A549 (cell line): Measurements from ENCODE around the gene MYH10. TPM values are rescaled to one million over a fixed set of nuclear protein-coding genes. Genes with fewer than 3 reads are reported as not detected.

Experiments
- ATAC-seq, 2 experiments: fragments of 200-7000 bp in 1 of 2; fragments of >200 bp in 1 of 2; cut with Nextera tagmentation in 1 of 2; cut with Tn5 transposase in 1 of 2; 3 replicates each; pipeline versions ENCODE4 v1.8.0 to v1.9.1; 2018 to 2020; ENCODE audit warnings: mild to moderate bottlenecking in 1 of 2, moderate library complexity in 1 of 2
- CTCF ChIA-PET: fragments of 300-600 bp; sonication (Branson Sonifier 250); formaldehyde crosslinking; extraction: SDS; loops from one replicate; lab custom pipeline; 2021; ENCODE audit warnings: antibody characterized with exemption, inconsistent platforms; lab: Yijun Ruan, JAX
- POLR2A ChIA-PET: fragments of 350-600 bp; formaldehyde crosslinking; extraction: SDS; loops from one replicate; lab custom pipeline; 2021; ENCODE audit warnings: antibody characterized with exemption, inconsistent platforms; lab: Yijun Ruan, JAX
- DNase-seq, 2 experiments: peaks; one replicate each; pipeline versions ENCODE4 v3.0.0 to v3.0.0-alpha.2; 2011 to 2016; ENCODE audit warnings: low read depth in 1 of 2, low spot score in 1 of 2
- FAIRE-seq: peaks from 2 replicates; lab custom pipeline; 2011; peaks lifted over from hg19 to GRCh38; lab: Jason Lieb, UNC
- H3K27ac ChIP-seq, 2 experiments: fragments of >200 bp; sonication (Bioruptor Twin); formaldehyde crosslinking; 3 replicates each; pipeline ENCODE4 v1.5.1; 2016 to 2017
- H3K4me1 ChIP-seq: fragments of >200 bp; sonication (Bioruptor Twin); formaldehyde crosslinking; 3 replicates; pipeline ENCODE4 v1.6.1; 2016
- H3K4me2 ChIP-seq: fragments of >200 bp; sonication (Bioruptor Twin); formaldehyde crosslinking; 3 replicates; pipeline ENCODE4 v1.6.1; 2016
- H3K4me3 ChIP-seq: fragments of >200 bp; sonication (Bioruptor Twin); formaldehyde crosslinking; 3 replicates; pipeline ENCODE4 v1.5.1; 2016
- H3K9me3 ChIP-seq: fragments of >200 bp; sonication (Bioruptor Twin); formaldehyde crosslinking; 3 replicates; pipeline ENCODE4 v1.6.1; 2016
- ATOH8 ChIP-seq: fragments of 250-450 bp; sonication (Bioruptor Pico); IDR thresholded peaks from 2 replicates; pipeline ENCODE4 v1.5.0; 2020; ENCODE audit warnings: low read depth, mild to moderate bottlenecking, moderate library complexity
- BCL3 ChIP-seq: fragments of >200 bp; sonication (Bioruptor Twin); formaldehyde crosslinking; IDR thresholded peaks from 3 replicates; pipeline ENCODE4 v1.6.1; 2016
- BHLHE40 ChIP-seq: IDR thresholded peaks from 2 replicates; pipeline ENCODE4 v1.6.1; 2012; ENCODE audit warnings: low read depth, low read length, inconsistent platforms
- CEBPB ChIP-seq, 2 experiments: fragments of >200 bp in 1 of 2; sonication (Bioruptor Twin) in 1 of 2; formaldehyde crosslinking in 1 of 2; IDR thresholded peaks; 2 replicates each; pipeline ENCODE4 v1.6.1; 2012 to 2016
- CHD4 ChIP-seq: fragments of 200-600 bp; sonication (generic); IDR thresholded peaks from 2 replicates; pipeline ENCODE4 v1.6.1; 2016; ENCODE audit warnings: antibody characterized with exemption, mild to moderate bottlenecking, borderline replicate concordance
- EHF ChIP-seq: fragments of 250-450 bp; sonication (Bioruptor Pico); IDR thresholded peaks from 2 replicates; pipeline ENCODE4 v1.5.0; 2020; ENCODE audit warnings: mild to moderate bottlenecking
- FOSL2 ChIP-seq, 2 experiments: fragments of 450-650 bp in 1 of 2; fragments of >200 bp in 1 of 2; sonication (Bioruptor Twin) in 1 of 2; formaldehyde crosslinking; IDR thresholded peaks; 2 replicates each; pipeline versions ENCODE4 v1.5.0 to v1.6.1; 2016 to 2020; ENCODE audit warnings: mild to moderate bottlenecking in 1 of 2, moderate library complexity in 1 of 2
- FOXS1 ChIP-seq: fragments of 250-450 bp; sonication (Bioruptor Pico); IDR thresholded peaks from 2 replicates; pipeline ENCODE4 v1.5.0; 2020; ENCODE audit warnings: mild to moderate bottlenecking, moderate library complexity
- HEYL ChIP-seq: fragments of 250-450 bp; sonication (Bioruptor Pico); IDR thresholded peaks from 2 replicates; pipeline ENCODE4 v1.8.0; 2021; ENCODE audit warnings: mild to moderate bottlenecking, moderate library complexity
- HOXB5 ChIP-seq: fragments of 250-450 bp; sonication (Bioruptor Pico); IDR thresholded peaks from 2 replicates; pipeline ENCODE4 v1.5.0; 2020; ENCODE audit warnings: mild to moderate bottlenecking, moderate library complexity
- JUNB ChIP-seq: fragments of >200 bp; sonication (Bioruptor Twin); formaldehyde crosslinking; IDR thresholded peaks from 2 replicates; pipeline ENCODE4 v1.6.1; 2016
- MAZ ChIP-seq: fragments of 150-350 bp; IDR thresholded peaks from 2 replicates; pipeline ENCODE4 v1.6.1; 2014; ENCODE audit warnings: antibody characterized with exemption, low read depth, low read length, borderline replicate concordance
- NPAS2 ChIP-seq: fragments of 250-450 bp; sonication (Bioruptor Pico); IDR thresholded peaks from 2 replicates; pipeline ENCODE4 v1.8.0; 2022; ENCODE audit warnings: mild to moderate bottlenecking, moderate library complexity, borderline replicate concordance
- PHF8 ChIP-seq: fragments of 200-600 bp; sonication (generic); IDR thresholded peaks from 2 replicates; pipeline ENCODE4 v1.6.1; 2016; ENCODE audit warnings: low read depth, mild to moderate bottlenecking, antibody characterized with exemption, moderate library complexity, borderline replicate concordance
- RCOR1 ChIP-seq: fragments of 150-350 bp; IDR thresholded peaks from 2 replicates; pipeline ENCODE4 v1.6.1; 2014; ENCODE audit warnings: antibody characterized with exemption, low read length, low read depth
- REST ChIP-seq: fragments of 200-600 bp; sonication (generic); IDR thresholded peaks from 2 replicates; pipeline ENCODE4 v1.6.1; 2016; ENCODE audit warnings: antibody characterized with exemption, mild to moderate bottlenecking, moderate library complexity
- SMC3 ChIP-seq: fragments of >200 bp; sonication (Bioruptor Twin); formaldehyde crosslinking; IDR thresholded peaks from 3 replicates; pipeline ENCODE4 v1.6.1; 2018; ENCODE audit warnings: inconsistent platforms
- ZFP36 ChIP-seq: fragments of 450-650 bp; IDR thresholded peaks from 2 replicates; pipeline ENCODE4 v1.6.1; 2014; ENCODE audit warnings: borderline replicate concordance; ENCODE audit not compliant: partially characterized antibody
- WGBS: methylation state at CpG from one replicate; pipeline ENCODE4 v1.1.6; 2017; ENCODE audit errors: missing lambda C conversion rate; 5-methylcytosine and 5-hydroxymethylcytosine counted together
- polyA plus RNA-seq, 4 experiments: library from polyadenylated mRNA; depleted of rRNA in 3 of 4; stranded (reverse); fragments of >200 nt; fragmentation: RNase III in 1 of 4; extraction: RNeasy Plus Mini Kit Qiagen cat#74134 plus additional on column Dnase treatment in 1 of 4; gene quantifications; 2 replicates in 3 of 4; 3 replicates in 1 of 4; pipeline ENCODE4 v1.2.3, GENCODE V29; 2011 to 2017

MYH10 gene
- polyA plus RNA-seq, 2 of the 4 experiments (the other 2 are of a cell fraction) = 26.5 to 28.3 TPM

- no peak for TF ChIP-seq REST
- no peak for TF ChIP-seq JUNB
- TF ChIP-seq CEBPB (IDR thresholded peaks at IDR 0.05) = no peak
- no peak for TF ChIP-seq ZFP36
- no peak for TF ChIP-seq SMC3
- TF ChIP-seq HEYL (CRISPR knock-in tag) = no peak
- no peak for TF ChIP-seq EHF (CRISPR knock-in tag)
- no peak for TF ChIP-seq BHLHE40
- no peak for TF ChIP-seq BCL3
- TF ChIP-seq ATOH8 (CRISPR knock-in tag) = no peak
- POLR2A ChIA-PET = no interaction called here
Measured at GRCh38 chr17:8455665-8456209, 174.8 kb downstream of the MYH10 start.

GRCh38 chr17:8453326-8453725, 177.2 kb downstream of the MYH10 start:
- ATAC-seq (no peak), DNase-seq (no peak), FAIRE-seq (peak; percentile 49)
- POLR2A ChIA-PET = interaction anchor here (1.0 kb wide), 1 partner anchor 18 kb away, joined by 6 read pairs; the partner anchor contains the start of gene NDEL1
- H3K4me1 ChIP-seq = no peaks in the 10 kb centered on the region
- no peak overlapping the region for H3K4me2 ChIP-seq
- 89% methylated on average over 3 of the region's 3 CpGs for WGBS
- no peak overlapping the region for H3K27ac ChIP-seq
- no peak overlapping the region for H3K4me3 ChIP-seq
- TF ChIP-seq NPAS2 (CRISPR knock-in tag) (no peak), FOXS1 (CRISPR knock-in tag) (no peak), MAZ (no peak), CEBPB (IDR thresholded peaks at IDR 0.05) (no peak), FOSL2 (IDR thresholded peaks at IDR 0.05) (no peak), FOSL2 (CRISPR knock-in tag; IDR thresholded peaks at IDR 0.05) (no peak), ATOH8 (CRISPR knock-in tag) (no peak), RCOR1 (no peak), CHD4 (no peak), PHF8 (no peak), HOXB5 (CRISPR knock-in tag) (no peak)
- no peaks in the 10 kb centered on the region for H3K9me3 ChIP-seq
- CTCF ChIA-PET = interaction anchor here (0.8 to 3.1 kb wide), 4 partner anchors 9 to 42 kb away, joined by 3 to 13 read pairs (median 3); no protein-coding TSS in a partner anchor

More at GRCh38 chr17:8455665-8456209, 174.8 kb downstream of the MYH10 start:
- FAIRE-seq (peak; percentile 32), ATAC-seq (no peak), DNase-seq (no peak)
- no peaks in the 10 kb centered on the region for H3K4me1 ChIP-seq
- H3K4me3 ChIP-seq = no peak overlapping the region
- 55% methylated on average over 2 of the region's 2 CpGs for WGBS
- no peak overlapping the region for H3K27ac ChIP-seq
- H3K9me3 ChIP-seq = no peaks in the 10 kb centered on the region
- H3K4me2 ChIP-seq = no peak overlapping the region
- CTCF ChIA-PET = interaction anchor here (0.7 to 1.4 kb wide), 2 partner anchors 30 to 331 kb away, joined by 3 read pairs; no protein-coding TSS in a partner anchor
